Heart left ventricle (tissue), 16 donors: ENCODE results near the gene REEP3. TPM values are rescaled to one million over a fixed set of nuclear protein-coding genes. Genes with fewer than 3 reads are reported as not detected.

Source experiments
- ATAC-seq, 4 donors: fragments of 200-7000 bp; cut with Tn5 transposase; one replicate each; pipeline ENCODE4 v1.9.1; 2020 to 2022; ENCODE audit warnings: moderate library complexity in 4 of 4, mild to moderate bottlenecking in 3 of 4, moderate number of reproducible peaks in 1 of 4
- DNase-seq, 5 donors: peaks; one replicate each; pipeline ENCODE4 v3.0.0-alpha.2; 2020
- H3K27ac ChIP-seq, 12 donors: fragments of 200-600 bp; sonication (generic) in 4 of 12; one replicate each; pipeline versions ENCODE4 v1.5.0 to v1.8.0; 2016 to 2022; ENCODE audit warnings: mild to moderate bottlenecking in 2 of 12
- H3K27me3 ChIP-seq, 9 donors: fragments of 200-600 bp; sonication (generic) in 2 of 9; one replicate each; pipeline versions ENCODE4 v1.5.1 to v1.8.0; 2016 to 2022; ENCODE audit warnings: mild to moderate bottlenecking in 3 of 9
- H3K36me3 ChIP-seq, 9 donors: fragments of 200-600 bp; sonication (generic) in 2 of 9; one replicate each; pipeline versions ENCODE4 v1.5.0 to v1.8.0; 2018 to 2022; ENCODE audit warnings: mild to moderate bottlenecking in 2 of 9
- H3K4me1 ChIP-seq, 12 donors: fragments of 200-600 bp; sonication (generic) in 4 of 12; one replicate each; pipeline versions ENCODE4 v1.5.0 to v1.8.0; 2016 to 2022; ENCODE audit warnings: mild to moderate bottlenecking in 3 of 12
- H3K4me3 ChIP-seq, 12 donors: fragments of 200-600 bp; sonication (generic) in 4 of 12; one replicate each; pipeline versions ENCODE4 v1.5.0 to v1.8.0; 2017 to 2022; ENCODE audit warnings: mild to moderate bottlenecking in 9 of 12, moderate library complexity in 4 of 12
- H3K9me3 ChIP-seq, 12 donors: fragments of 200-600 bp; sonication (generic) in 4 of 12; one replicate each; pipeline versions ENCODE4 v1.5.0 to v1.8.0; 2016 to 2022; ENCODE audit warnings: mild to moderate bottlenecking in 1 of 12
- CTCF ChIP-seq, 12 donors: fragments of 200-600 bp; sonication (generic) in 4 of 12; IDR thresholded peaks; one replicate each; pipeline versions ENCODE4 v1.5.0 to v1.8.0; 2018 to 2022; ENCODE audit warnings: antibody characterized with exemption in 12 of 12, mild to moderate bottlenecking in 5 of 12
- POLR2A ChIP-seq, 2 donors: fragments of 450-650 bp; IDR thresholded peaks; one replicate each; pipeline ENCODE4 v1.6.1; 2017; ENCODE audit warnings: antibody characterized with exemption in 2 of 2, mild to moderate bottlenecking in 2 of 2, moderate library complexity in 2 of 2
- WGBS, 4 donors: extraction: QIAGEN DNeasy Blood & Tissue Kit in 2 of 4; methylation state at CpG; one replicate each; pipeline versions ENCODE4 v1.1.5 to v1.1.7; 2013 to 2018; 5-methylcytosine and 5-hydroxymethylcytosine counted together
- intact Hi-C, 10 donors: fragments of 100-400 bp; cut with DNase I; formaldehyde crosslinking; loops; one replicate each; pipeline versions ENCODE4 v1.11.1 to v1.14.2; 2022
- polyA plus RNA-seq, 2 donors: library from polyadenylated mRNA; stranded (reverse); fragments of 200-250 nt; gene quantifications; one replicate each; pipeline ENCODE4 v1.2.3, GENCODE V29; 2013
- total RNA-seq, 9 donors: library from RNA; depleted of rRNA in 2 of 9; stranded (reverse); fragments of >200 nt in 2 of 9; fragmentation: NEBNext Ultra II Directional in 3 of 9; extraction: Animal tissue kit (Norgen Biotek cat#: 25700) in 3 of 9; gene quantifications; one replicate each; pipeline versions ENCODE4 v1.1.0 to v1.2.4, GENCODE V29; 2016 to 2023
- donor health status: ischemic (EF 13 %, LVEDD 7.1; RV severe dilation, severe dysfunction).
- donor health status: healthy with polysubstance abuse.
- donor health status: DM: no; HTN: yes; CAD: no.
- donor health status: DM: no; HTN: no; CAD: no.
- donor health status: ischemic (EF 25% LVEDD 6.9; RV normal size, moderate dysfunction).
- donor health status: ischemic (EF 25% LVEDD 5.7; RV mildly dilated, moderate dysfunction).
- donor health status: healthy.
- donor health status: DM: yes; HTN: yes; CAD: no.
- donor health status: ischemic (EF 35%, LVEDD 5.7; RV mildly dilated, moderate dysfunction).
- donor health status: nonischemic (EF 11% LVEDD 7.7; RV severe dilation, severe dysfunction).
- donor health status: DM: yes; HTN: yes; CAD: no.
- donor health status: PGD.
- donor health status: ischemic (EF 29% LVEDD 5.4; RV normal size, mild dysfunction).
- donor health status: nonischemic (EF 23%, LVEDD 6.1; RV moderate dilation, normal function).

REEP3 gene
- total and polyA plus RNA-seq, 11 donors: 9.1 to 48.2 (median 21.9) TPM

GRCh38 chr10:63555330-63555729, 34.1 kb downstream of the REEP3 start:
- DNase-seq (no peak), ATAC-seq (no peak)
- no peak overlapping the region for H3K4me3 ChIP-seq
- TF ChIP-seq POLR2A (IDR thresholded peaks at IDR 0.05) (no peak), CTCF (IDR thresholded peaks at IDR 0.05) (no peak)
- H3K4me1 ChIP-seq: peaks cover 0 to 22% (median 3%) of the 10 kb centered on the region in 12 donors
- H3K27me3 ChIP-seq: no peaks in the 10 kb centered on the region
- no peaks in the 10 kb centered on the region for H3K9me3 ChIP-seq
- intact Hi-C loops: no loop called here
- 57 to 67% (median 63%) methylated on average over 2 of the region's 2 CpGs for WGBS, 4 donors
- no peak overlapping the region for H3K27ac ChIP-seq
- H3K36me3 ChIP-seq: no peaks in the 10 kb centered on the region

GRCh38 chr10:63558132-63558784, 37.1 kb downstream of the REEP3 start:
- DNase-seq: no peak
- Histone ChIP-seq H3K9me3 (no peaks in the 10 kb centered on the region), H3K4me1 (peaks cover 0 to 23% (median 3%) of the 10 kb centered on the region in 12 donors), H3K36me3 (no peaks in the 10 kb centered on the region), H3K27ac (no peak overlapping the region), H3K27me3 (no peaks in the 10 kb centered on the region), H3K4me3 (no peak overlapping the region)
- intact Hi-C loops: no loop called here
- TF ChIP-seq POLR2A (IDR thresholded peaks at IDR 0.05) (no peak), CTCF (IDR thresholded peaks at IDR 0.05) (no peak)
- no peak for ATAC-seq
- 97 to 99% (median 97%) methylated on average over 5 of the region's 5 CpGs for WGBS, 4 donors

- WGBS, 4 donors: 66 to 82% (median 80%) methylated on average over 5 of the region's 5 CpGs
- Histone ChIP-seq H3K4me1 (peaks cover 0 to 13% (median 0%) of the 10 kb centered on the region in 12 donors), H3K36me3 (peaks cover 0 to under 1% (median 0%) of the 10 kb centered on the region in 9 donors), H3K27me3 (no peaks in the 10 kb centered on the region), H3K27ac (no peak overlapping the region), H3K9me3 (no peaks in the 10 kb centered on the region), H3K4me3 (no peak overlapping the region)
- intact Hi-C loops: no loop called here
- ATAC-seq (no peak), DNase-seq (no peak)
- no peak for TF ChIP-seq CTCF (IDR thresholded peaks at IDR 0.05)
- TF ChIP-seq POLR2A (IDR thresholded peaks at IDR 0.05): no peak
These were observed 40.1 kb downstream of the REEP3 start for GRCh38 chr10:63561341-63561740.

GRCh38 chr10:63562391-63562790, 41.2 kb downstream of the REEP3 start:
- Histone ChIP-seq H3K36me3 (peaks cover 0 to 10% (median 0%) of the 10 kb centered on the region in 9 donors), H3K27me3 (no peaks in the 10 kb centered on the region), H3K27ac (no peak overlapping the region), H3K4me1 (peaks cover 0 to 13% (median 0%) of the 10 kb centered on the region in 12 donors), H3K4me3 (no peak overlapping the region), H3K9me3 (no peaks in the 10 kb centered on the region)
- intact Hi-C loops: no loop called here
- TF ChIP-seq CTCF (IDR thresholded peaks at IDR 0.05) (no peak), POLR2A (IDR thresholded peaks at IDR 0.05) (no peak)
- WGBS, 4 donors: 93 to 97% (median 95%) methylated on average over 3 of the region's 3 CpGs
- DNase-seq (no peak), ATAC-seq (no peak)
